Measurements from ENCODE around the gene MS4A6E. TPM values are rescaled to one million over a fixed set of nuclear protein-coding genes. Genes with fewer than 3 reads are reported as not detected.

MS4A6E gene
- total RNA-seq, 1 experiment from 2014 or later: not detected

- Mint-ChIP-seq H3K27ac (no peak overlapping the region), H3K4me1 (peaks cover 38% of the 10 kb centered on the region), H3K9me3 (peaks cover 17% of the 10 kb centered on the region), H3K4me3 (no peak overlapping the region), H3K27me3 (ENCODE audit: low read depth) (no peaks in the 10 kb centered on the region), H3K36me3 (peaks cover 14% of the 10 kb centered on the region)
- DNase-seq (ENCODE audit: low spot score) (no peak), ATAC-seq (no peak)
- TF ChIP-seq ELF4 (CRISPR knock-in tag; IDR thresholded peaks at IDR 0.05; ENCODE audit: low read depth) (no peak), SP1 (CRISPR knock-in tag; conservative IDR thresholded peaks at IDR 0.05) (no peak), ZNF532 (CRISPR knock-in tag; IDR thresholded peaks at IDR 0.05; ENCODE audit: borderline replicate concordance) (no peak), NFE2L1 (CRISPR knock-in tag; IDR thresholded peaks at IDR 0.05) (no peak), HMGA2 (CRISPR knock-in tag; IDR thresholded peaks at IDR 0.05) (no peak), SOX15 (CRISPR knock-in tag; IDR thresholded peaks at IDR 0.05) (no peak), HMGXB4 (CRISPR knock-in tag; IDR thresholded peaks at IDR 0.05) (no peak), NFATC4 (CRISPR knock-in tag; IDR thresholded peaks at IDR 0.05) (no peak), ZNF232 (CRISPR knock-in tag; IDR thresholded peaks at IDR 0.05) (no peak), CREB1 (CRISPR knock-in tag; IDR thresholded peaks at IDR 0.05) (no peak)
- POLR2A ChIA-PET: no interaction called here
- CTCF ChIA-PET: interaction anchor here (1.6 kb wide), 1 partner anchor 8 kb away, joined by 7 read pairs; no protein-coding TSS in a partner anchor
These were observed 44.8 kb downstream of the MS4A6E start for GRCh38 chr11:60371854-60372253.

- ChIA-PET POLR2A (interaction anchor here (0.6 kb wide), 1 partner anchor 267 kb away, joined by 6 read pairs; no protein-coding TSS in a partner anchor), CTCF (interaction anchor here (1.6 kb wide), 1 partner anchor 9 kb away, joined by 7 read pairs; no protein-coding TSS in a partner anchor)
- H3K27me3 Mint-ChIP-seq (ENCODE audit: low read depth): no peaks in the 10 kb centered on the region
- no peak overlapping the region for H3K4me3 Mint-ChIP-seq
- H3K27ac Mint-ChIP-seq: no peak overlapping the region
- ATAC-seq: no peak
- no peak for TF ChIP-seq NFYB (CRISPR knock-in tag; conservative IDR thresholded peaks at IDR 0.05; ENCODE audit: low read depth)
- no peak for TF ChIP-seq ZNF671 (CRISPR knock-in tag; IDR thresholded peaks at IDR 0.05)
- no peak for TF ChIP-seq NFE2L1 (CRISPR knock-in tag; IDR thresholded peaks at IDR 0.05)
- no peak for TF ChIP-seq USF1 (CRISPR knock-in tag; IDR thresholded peaks at IDR 0.05)
- TF ChIP-seq IRF2 (CRISPR knock-in tag; IDR thresholded peaks at IDR 0.05; ENCODE audit: borderline replicate concordance, low read depth): no peak
- peaks cover 29% of the 10 kb centered on the region for H3K4me1 Mint-ChIP-seq
- no peak for DNase-seq (ENCODE audit: low spot score)
- peaks cover 14% of the 10 kb centered on the region for H3K36me3 Mint-ChIP-seq
- peaks cover 17% of the 10 kb centered on the region for H3K9me3 Mint-ChIP-seq
These were observed 45.7 kb downstream of the MS4A6E start for GRCh38 chr11:60372767-60373166.

- Mint-ChIP-seq H3K27me3 (ENCODE audit: low read depth) (no peaks in the 10 kb centered on the region), H3K36me3 (no peaks in the 10 kb centered on the region), H3K4me1 (peaks cover 14% of the 10 kb centered on the region), H3K27ac (no peak overlapping the region), H3K4me3 (no peak overlapping the region), H3K9me3 (no peaks in the 10 kb centered on the region)
- no peak for DNase-seq (ENCODE audit: low spot score)
- POLR2A ChIA-PET: no interaction called here
- CTCF ChIA-PET: no interaction called here
- no peak for ATAC-seq
- TF ChIP-seq MYBL2 (CRISPR knock-in tag; IDR thresholded peaks at IDR 0.05) (no peak), ESRRA (CRISPR knock-in tag; IDR thresholded peaks at IDR 0.05; ENCODE audit: borderline replicate concordance) (no peak), ZBTB21 (CRISPR knock-in tag; IDR thresholded peaks at IDR 0.05; ENCODE audit: borderline replicate concordance) (no peak), ATF3 (CRISPR knock-in tag; conservative IDR thresholded peaks at IDR 0.05) (no peak), MXD4 (CRISPR knock-in tag; IDR thresholded peaks at IDR 0.05; ENCODE audit: borderline replicate concordance) (no peak), TEAD4 (CRISPR knock-in tag; IDR thresholded peaks at IDR 0.05) (no peak), PREB (CRISPR knock-in tag; IDR thresholded peaks at IDR 0.05; ENCODE audit: borderline replicate concordance) (no peak), SP1 (CRISPR knock-in tag; conservative IDR thresholded peaks at IDR 0.05) (no peak), ZNF263 (CRISPR knock-in tag; IDR thresholded peaks at IDR 0.05; ENCODE audit: low read depth) (no peak), OVOL2 (CRISPR knock-in tag; IDR thresholded peaks at IDR 0.05; ENCODE audit: borderline replicate concordance) (no peak), FOXP4 (CRISPR knock-in tag; IDR thresholded peaks at IDR 0.05) (no peak), CREB1 (CRISPR knock-in tag; IDR thresholded peaks at IDR 0.05) (no peak)
These were observed 48.3 kb downstream of the MS4A6E start for GRCh38 chr11:60375316-60375715.
